Suprapubic skin (tissue), 4 donors: ENCODE data around the gene RGS6. TPM values are rescaled to one million over a fixed set of nuclear protein-coding genes. Genes with fewer than 3 reads are reported as not detected.

Experiments
- DNase-seq, 2 donors: peaks; one replicate each; pipeline ENCODE4 v3.0.0-alpha.2; 2019; ENCODE audit warnings: low spot score in 2 of 2
- H3K27ac ChIP-seq: fragments of 200-600 bp; sonication (generic); one replicate; pipeline ENCODE4 v1.5.1; 2019
- H3K27me3 ChIP-seq: fragments of 200-600 bp; sonication (generic); one replicate; pipeline ENCODE4 v1.5.1; 2019
- H3K36me3 ChIP-seq: fragments of 200-600 bp; sonication (generic); one replicate; pipeline ENCODE4 v1.5.1; 2019
- H3K4me1 ChIP-seq: fragments of 200-600 bp; sonication (generic); one replicate; pipeline ENCODE4 v1.5.1; 2019
- H3K4me3 ChIP-seq: fragments of 200-600 bp; sonication (generic); one replicate; pipeline ENCODE4 v1.5.1; 2019; ENCODE audit warnings: mild to moderate bottlenecking
- H3K9me3 ChIP-seq: fragments of 200-600 bp; sonication (generic); one replicate; pipeline ENCODE4 v1.5.1; 2019
- CTCF ChIP-seq, 2 donors: fragments of 200-600 bp in 1 of 2; fragments of 450-650 bp in 1 of 2; sonication (generic) in 1 of 2; IDR thresholded peaks; one replicate each; pipeline ENCODE4 v1.5.1; 2016 to 2019; ENCODE audit warnings: antibody characterized with exemption in 2 of 2, mild to moderate bottlenecking in 1 of 2, moderate library complexity in 1 of 2
- EP300 ChIP-seq: sonication (generic); formaldehyde crosslinking; IDR thresholded peaks from one replicate; pipeline ENCODE4 v1.6.1; 2017; ENCODE audit warnings: antibody characterized with exemption
- POLR2A ChIP-seq, 2 donors: fragments of 450-650 bp; IDR thresholded peaks; one replicate each; pipeline ENCODE4 v1.6.1; 2017; ENCODE audit warnings: antibody characterized with exemption in 2 of 2, mild to moderate bottlenecking in 2 of 2, moderate library complexity in 2 of 2
- POLR2AphosphoS5 ChIP-seq, 3 donors: sonication (generic); formaldehyde crosslinking; IDR thresholded peaks; one replicate each; pipeline ENCODE4 v1.6.1; 2017; ENCODE audit warnings: antibody characterized with exemption in 3 of 3
- WGBS: methylation state at CpG from one replicate; pipeline ENCODE4 v1.1.5; 2018; 5-methylcytosine and 5-hydroxymethylcytosine counted together
- total RNA-seq, 4 donors: library from RNA; depleted of rRNA; stranded (reverse); fragments of >200 nt; gene quantifications; one replicate each; pipeline ENCODE4 v1.1.0, GENCODE V29; 2016

The RGS6 gene
- total RNA-seq, 4 donors from 2014 or later: 0.08 to 4.4 (median 1.0) TPM

GRCh38 chr14:72270147-72270727 is 338.0 kb downstream of the RGS6 start:
- Histone ChIP-seq H3K27ac (no peak overlapping the region), H3K36me3 (no peaks in the 10 kb centered on the region), H3K4me3 (no peak overlapping the region), H3K9me3 (no peaks in the 10 kb centered on the region), H3K4me1 (no peaks in the 10 kb centered on the region), H3K27me3 (no peaks in the 10 kb centered on the region)
- 54% methylated on average over 5 of the region's 5 CpGs for WGBS
- TF ChIP-seq POLR2A (IDR thresholded peaks at IDR 0.05) (no peak), EP300 (no peak), POLR2AphosphoS5 (IDR thresholded peaks at IDR 0.05) (no peak), CTCF (IDR thresholded peaks at IDR 0.05) (no peak)
- no peak for DNase-seq

GRCh38 chr14:72270749-72271148 is 338.5 kb downstream of the RGS6 start:
- WGBS: 74% methylated on average over 3 of the region's 3 CpGs
- Histone ChIP-seq H3K9me3 (no peaks in the 10 kb centered on the region), H3K27ac (no peak overlapping the region), H3K4me1 (no peaks in the 10 kb centered on the region), H3K27me3 (no peaks in the 10 kb centered on the region), H3K36me3 (no peaks in the 10 kb centered on the region), H3K4me3 (no peak overlapping the region)
- DNase-seq: no peak
- no peak for TF ChIP-seq POLR2A (IDR thresholded peaks at IDR 0.05)
- no peak for TF ChIP-seq EP300
- TF ChIP-seq POLR2AphosphoS5 (IDR thresholded peaks at IDR 0.05): no peak

- Histone ChIP-seq H3K36me3 (no peaks in the 10 kb centered on the region), H3K9me3 (no peaks in the 10 kb centered on the region), H3K4me3 (no peak overlapping the region), H3K27me3 (no peaks in the 10 kb centered on the region), H3K4me1 (no peaks in the 10 kb centered on the region), H3K27ac (no peak overlapping the region)
- WGBS: 77% methylated on average over 1 of the region's 1 CpG
- TF ChIP-seq EP300 (no peak), CTCF (IDR thresholded peaks at IDR 0.05) (no peak), POLR2AphosphoS5 (IDR thresholded peaks at IDR 0.05) (no peak), POLR2A (IDR thresholded peaks at IDR 0.05) (no peak)
- DNase-seq: no peak
Measured at GRCh38 chr14:72275242-72275641, 343.0 kb downstream of the RGS6 start.

GRCh38 chr14:72278316-72278715 is 346.1 kb downstream of the RGS6 start:
- no peak for DNase-seq
- TF ChIP-seq POLR2A (IDR thresholded peaks at IDR 0.05) (no peak), CTCF (IDR thresholded peaks at IDR 0.05) (no peak), POLR2AphosphoS5 (IDR thresholded peaks at IDR 0.05) (no peak), EP300 (no peak)
- Histone ChIP-seq H3K4me3 (no peak overlapping the region), H3K9me3 (peaks cover 7% of the 10 kb centered on the region), H3K27me3 (no peaks in the 10 kb centered on the region), H3K27ac (no peak overlapping the region), H3K36me3 (no peaks in the 10 kb centered on the region), H3K4me1 (no peaks in the 10 kb centered on the region)
- 98% methylated on average over 3 of the region's 3 CpGs for WGBS

GRCh38 chr14:72284176-72284575 is 351.9 kb downstream of the RGS6 start:
- Histone ChIP-seq H3K9me3 (peaks cover 18% of the 10 kb centered on the region), H3K4me3 (no peak overlapping the region), H3K27me3 (no peaks in the 10 kb centered on the region), H3K27ac (no peak overlapping the region), H3K4me1 (no peaks in the 10 kb centered on the region), H3K36me3 (no peaks in the 10 kb centered on the region)
- 92% methylated on average over 4 of the region's 4 CpGs for WGBS
- TF ChIP-seq POLR2AphosphoS5 (IDR thresholded peaks at IDR 0.05): no peak
- TF ChIP-seq EP300: no peak
- no peak for TF ChIP-seq CTCF (IDR thresholded peaks at IDR 0.05)
- no peak for DNase-seq

GRCh38 chr14:72290241-72290640 is 358.0 kb downstream of the RGS6 start:
- Histone ChIP-seq H3K27ac (no peak overlapping the region), H3K36me3 (no peaks in the 10 kb centered on the region), H3K4me1 (no peaks in the 10 kb centered on the region), H3K4me3 (no peak overlapping the region), H3K9me3 (peaks cover 5% of the 10 kb centered on the region), H3K27me3 (no peaks in the 10 kb centered on the region)
- 74% methylated on average over 4 of the region's 4 CpGs for WGBS
- no peak for DNase-seq
- no peak for TF ChIP-seq CTCF (IDR thresholded peaks at IDR 0.05)
- TF ChIP-seq POLR2AphosphoS5 (IDR thresholded peaks at IDR 0.05): no peak
- TF ChIP-seq EP300: no peak
- no peak for TF ChIP-seq POLR2A (IDR thresholded peaks at IDR 0.05)
